HG03571 (cell line): ENCODE data around the gene ZNF860.
"Not testable (repeated sequence)": the region's sequence is repeated elsewhere in the genome, so short reads cannot be mapped to it uniquely, and the experiment has no call there.

ENCODE experiments used
- ATAC-seq: cut with Tn5 transposase; IDR thresholded peaks from one replicate; pipeline ENCODE4 v1.9.1; 2021; ENCODE audit not compliant: unreplicated experiment

ZNF860 gene

DNA sequence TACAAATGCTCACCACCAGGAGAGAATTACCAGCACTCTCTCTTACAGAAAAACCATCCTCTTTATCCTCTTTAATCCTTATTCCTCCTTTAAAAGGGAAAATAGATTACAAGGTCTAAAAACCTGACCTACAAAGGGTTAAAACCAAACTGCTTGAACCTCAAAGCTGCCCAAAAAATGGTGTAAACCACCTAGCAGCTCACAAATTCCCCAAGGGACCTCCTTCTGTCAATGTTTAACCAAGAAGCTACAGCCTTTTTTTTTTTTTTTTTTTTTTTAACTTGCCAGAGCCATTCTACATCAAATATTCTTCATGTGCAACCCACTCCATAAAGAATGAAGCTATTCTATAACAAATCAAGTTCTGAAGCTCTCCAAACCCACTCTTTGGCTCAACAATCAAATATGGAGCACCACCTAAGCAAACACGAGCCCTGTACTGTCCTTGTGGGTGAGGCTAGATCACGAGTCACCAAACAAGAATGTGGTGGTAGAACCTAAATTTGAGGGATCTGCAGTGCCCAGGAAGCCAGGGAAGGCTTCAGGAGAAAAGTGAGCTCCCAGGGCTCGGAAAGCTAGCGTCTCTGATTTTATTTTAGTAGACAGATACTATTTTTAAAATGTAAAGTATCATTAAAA is 20.6 kb upstream of the ZNF860 start:
- peak; percentile 65 for ATAC-seq

DNA sequence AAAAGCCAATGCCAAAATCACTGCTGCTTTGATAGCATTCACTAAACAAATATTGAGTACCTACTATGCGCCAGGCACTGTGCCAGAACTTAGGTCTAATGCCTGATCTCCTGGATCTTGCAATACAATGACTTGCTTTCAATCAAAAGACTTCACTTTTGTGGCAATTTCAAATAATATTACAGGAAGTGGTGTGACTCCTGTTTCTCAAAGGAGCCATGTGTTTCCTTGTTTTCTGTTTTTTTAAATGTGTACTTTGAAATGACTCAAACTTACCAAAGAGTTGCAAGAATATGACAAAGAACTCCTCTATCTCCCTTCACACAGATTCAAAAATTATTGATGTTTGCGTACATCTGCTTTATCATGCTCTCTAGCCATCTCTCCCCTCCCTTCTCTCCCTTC is 18.7 kb upstream of the ZNF860 start:
- ATAC-seq = no peak

DNA sequence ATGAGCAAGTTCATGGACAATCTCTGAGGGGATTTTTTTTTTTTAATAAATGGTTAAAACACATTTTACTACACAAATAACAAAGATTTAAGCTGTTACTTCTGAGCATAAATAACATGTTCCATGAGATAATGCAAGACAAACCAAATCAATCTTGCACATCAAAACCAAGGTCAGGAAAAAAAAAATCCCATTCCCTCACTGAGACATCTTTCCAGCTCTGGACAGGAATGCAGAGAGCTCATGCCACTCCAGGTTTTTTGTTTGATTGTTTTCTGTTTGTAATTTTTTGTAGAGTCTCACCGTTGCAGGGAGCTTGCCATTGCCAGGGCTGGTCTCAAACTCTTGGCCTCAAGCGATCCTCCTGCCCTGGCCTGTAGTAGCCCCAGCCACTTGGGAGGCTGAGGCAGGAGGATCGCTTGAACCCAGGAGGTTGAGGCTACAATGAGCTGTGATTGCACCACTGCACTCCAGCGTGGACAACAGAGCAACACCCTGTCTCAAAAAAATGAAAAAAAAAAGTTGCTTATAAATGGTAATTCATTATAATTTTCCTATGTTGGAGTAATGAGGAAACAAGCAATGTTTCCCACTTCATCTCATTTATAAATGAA is 14.5 kb upstream of the ZNF860 start:
- no peak for ATAC-seq

DNA sequence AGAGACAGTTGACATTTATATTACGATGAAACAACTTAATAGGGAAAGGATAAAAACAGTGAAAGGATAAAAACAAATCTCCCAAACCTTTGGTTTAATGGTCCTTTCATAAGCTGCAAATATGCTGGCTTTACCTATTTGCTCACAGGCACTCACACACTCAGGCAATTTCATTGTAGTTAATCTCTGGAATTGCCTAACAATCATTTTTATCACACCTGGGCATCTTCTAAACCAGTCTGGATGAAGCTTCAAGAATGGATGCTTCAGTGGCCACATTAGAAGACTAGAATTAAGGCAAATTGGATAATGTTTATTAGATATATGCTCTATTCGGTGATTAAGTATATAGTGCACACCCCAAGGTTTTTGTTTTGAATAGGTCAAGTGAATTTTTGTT is 14.0 kb upstream of the ZNF860 start:
- ATAC-seq = no peak

DNA sequence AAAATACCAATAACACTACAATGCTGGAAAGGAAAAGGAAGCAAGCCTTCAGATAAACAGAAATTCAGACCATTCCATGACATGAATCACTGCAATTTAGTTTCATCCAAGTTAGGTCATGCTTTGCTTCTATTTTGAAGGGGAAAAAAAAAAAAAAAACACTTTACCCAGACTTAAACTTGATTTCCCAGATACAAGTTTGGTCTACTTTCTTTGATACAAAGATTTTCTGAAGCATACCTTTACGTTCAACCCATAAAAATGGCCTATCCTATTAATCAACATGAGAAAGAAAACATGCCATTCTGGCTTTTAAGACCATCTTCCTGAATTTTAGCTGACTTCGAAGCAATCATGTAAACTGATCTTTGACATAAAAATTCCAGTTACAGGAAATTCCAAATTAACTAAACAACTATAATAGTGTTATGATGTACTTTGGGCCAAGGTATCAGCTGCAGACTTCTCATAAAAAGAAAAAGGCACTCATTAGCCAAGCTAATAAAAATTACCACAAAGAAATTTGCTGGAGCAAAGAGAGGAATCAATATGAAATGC is 13.1 kb upstream of the ZNF860 start:
- ATAC-seq = no peak

DNA sequence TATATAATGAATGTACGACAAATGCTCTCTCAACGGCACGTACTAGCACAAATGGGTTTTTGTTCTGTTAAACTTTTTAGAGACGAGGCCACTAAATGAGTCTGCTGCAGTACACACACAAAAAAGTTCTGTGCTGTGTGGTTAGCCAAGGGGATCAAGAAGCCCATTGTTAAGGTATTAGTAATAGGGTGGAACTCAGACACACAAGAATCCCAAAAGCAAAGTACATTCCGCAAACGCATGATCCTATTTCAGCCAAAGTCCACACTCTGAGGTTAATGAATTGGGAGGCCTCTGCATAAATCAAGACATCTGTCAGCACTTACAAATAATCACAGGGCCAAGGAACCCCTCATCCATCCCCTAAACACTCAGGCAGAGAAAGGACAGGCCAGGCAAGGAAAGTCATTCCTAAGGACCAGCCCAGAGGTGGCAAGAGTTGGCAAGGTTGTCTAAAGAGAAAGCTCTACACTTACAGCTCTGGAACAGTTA is 12.6 kb upstream of the ZNF860 start:
- ATAC-seq = no peak

DNA sequence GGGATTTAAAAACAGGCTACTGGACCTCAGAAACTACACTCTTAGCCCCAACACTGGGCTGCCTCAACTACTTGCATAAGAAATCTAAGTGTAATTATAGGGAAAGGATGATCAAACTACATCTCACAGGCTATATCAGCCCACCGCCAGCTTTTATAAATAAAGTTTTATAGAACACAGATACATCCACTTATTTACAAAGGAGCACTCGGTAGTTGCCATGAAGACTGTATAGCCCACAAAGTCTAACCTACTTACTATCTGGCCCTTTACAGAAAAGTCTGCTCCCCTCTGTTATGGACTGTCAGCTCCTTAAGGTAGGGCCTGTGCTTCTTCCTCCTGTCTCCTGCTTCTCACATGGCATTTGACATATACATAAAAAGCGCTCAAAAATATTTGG is 9.9 kb upstream of the ZNF860 start:
- ATAC-seq = no peak

DNA sequence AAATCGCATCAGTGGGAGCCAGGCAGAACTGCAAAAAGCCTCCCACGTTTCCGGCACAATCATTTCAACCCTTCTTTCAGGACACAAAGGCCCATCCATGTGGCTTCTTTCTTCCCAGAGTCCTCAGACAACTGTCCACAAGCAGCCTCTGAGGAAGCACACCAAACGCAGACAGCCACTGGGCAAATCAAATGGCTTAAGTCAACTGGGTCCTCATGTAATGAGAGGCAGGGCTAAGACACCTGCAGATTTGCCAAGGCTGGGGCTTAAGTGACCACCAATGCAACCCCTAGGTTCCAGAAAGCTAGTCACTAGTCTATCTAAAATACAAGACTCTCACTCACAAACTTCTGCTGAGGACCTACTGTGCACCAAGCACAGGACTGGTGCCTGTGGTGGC is 8.5 kb upstream of the ZNF860 start:
- ATAC-seq = no peak

DNA sequence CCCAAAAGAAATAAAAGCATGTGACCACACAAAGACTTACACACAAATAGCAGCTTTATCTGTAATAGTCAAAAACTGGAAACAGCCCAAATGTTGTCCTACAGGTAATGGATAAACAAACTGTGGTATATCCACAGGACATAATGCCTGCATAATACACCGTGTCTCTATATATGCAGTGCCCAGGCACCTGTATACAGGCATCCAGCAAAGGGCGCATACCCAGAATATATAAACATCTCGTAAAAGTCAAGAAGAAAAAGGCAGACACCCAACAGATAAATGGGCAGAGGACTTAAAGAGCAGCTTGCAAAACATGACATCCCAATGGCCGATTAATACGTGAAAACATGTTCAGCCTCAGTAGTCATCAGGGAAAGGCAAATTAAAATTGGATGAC is 7.7 kb upstream of the ZNF860 start:
- ATAC-seq = no peak

DNA sequence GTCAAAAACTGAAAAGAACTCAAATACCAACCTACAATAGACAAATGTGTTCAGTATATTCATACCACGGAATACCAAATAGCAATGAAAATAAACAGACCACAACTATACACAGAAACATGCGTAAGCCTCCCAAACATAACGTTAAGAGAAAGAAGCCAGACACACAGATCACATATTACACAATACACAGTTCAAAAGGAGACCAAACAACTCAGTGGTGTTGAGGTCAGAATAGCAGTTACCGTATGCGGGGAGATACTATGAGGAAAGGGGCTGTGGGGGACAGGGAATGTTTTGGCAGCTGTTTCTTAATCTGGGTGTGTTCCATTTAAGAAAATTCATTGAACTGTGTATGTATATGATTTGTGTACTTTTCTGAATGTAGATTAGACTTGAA is 7.1 kb upstream of the ZNF860 start:
- ATAC-seq = no peak

DNA sequence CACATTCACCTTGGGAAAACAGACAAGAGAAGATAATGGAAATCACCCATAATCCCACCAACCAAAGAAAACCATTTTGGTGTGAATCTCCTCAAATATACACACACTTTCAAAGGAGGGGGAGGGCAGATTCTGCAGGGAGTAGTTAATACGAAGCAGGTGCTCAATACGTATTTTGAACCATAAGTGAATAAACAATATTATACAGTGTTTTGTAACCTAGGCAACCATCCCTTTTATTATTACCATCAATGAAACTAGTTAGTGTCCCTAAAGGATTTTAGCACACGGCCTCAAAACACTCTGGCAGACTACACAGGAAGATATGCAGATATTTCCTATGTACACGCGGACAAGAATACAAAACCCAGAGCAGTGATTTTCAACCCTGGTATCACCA is 6.6 kb upstream of the ZNF860 start:
- no peak for ATAC-seq

DNA sequence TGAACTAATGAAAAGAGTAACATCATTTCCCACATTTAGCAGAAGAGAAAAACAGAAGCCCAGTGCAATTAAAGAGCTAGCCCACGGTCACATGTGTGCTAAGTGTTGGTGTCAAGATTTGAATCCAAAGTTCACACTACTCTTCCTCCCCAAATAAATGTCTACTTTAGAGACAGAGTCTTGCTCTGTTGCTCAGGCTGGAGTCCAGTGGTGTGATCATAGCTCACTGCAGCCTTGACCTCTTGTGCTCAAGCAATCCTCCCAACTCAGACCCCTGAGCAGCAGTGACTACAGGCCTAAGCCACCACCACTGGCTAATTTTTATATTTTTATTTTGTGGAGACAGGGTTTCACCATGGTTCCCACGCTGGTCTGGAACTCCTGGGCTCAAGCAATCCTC is 5.2 kb upstream of the ZNF860 start:
- no peak for ATAC-seq

DNA sequence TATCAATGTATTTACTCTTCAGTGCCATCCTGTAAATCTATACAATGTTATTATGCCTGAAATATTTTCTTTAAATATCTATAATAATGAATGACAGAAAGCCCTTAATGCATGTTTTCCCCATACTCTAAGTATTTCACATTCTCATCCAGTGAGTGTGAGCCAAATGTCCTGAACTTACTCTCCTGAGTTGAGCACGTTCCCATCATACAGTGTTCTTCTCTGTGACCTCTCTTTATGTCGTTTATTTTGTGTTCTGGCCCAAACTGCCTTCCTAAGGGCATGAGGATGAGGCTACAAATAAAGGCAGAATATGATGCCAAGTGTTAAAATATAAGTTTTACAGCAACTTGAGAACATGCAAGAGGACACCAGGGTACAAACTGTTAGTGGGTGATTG is 3.8 kb upstream of the ZNF860 start:
- no peak for ATAC-seq

DNA sequence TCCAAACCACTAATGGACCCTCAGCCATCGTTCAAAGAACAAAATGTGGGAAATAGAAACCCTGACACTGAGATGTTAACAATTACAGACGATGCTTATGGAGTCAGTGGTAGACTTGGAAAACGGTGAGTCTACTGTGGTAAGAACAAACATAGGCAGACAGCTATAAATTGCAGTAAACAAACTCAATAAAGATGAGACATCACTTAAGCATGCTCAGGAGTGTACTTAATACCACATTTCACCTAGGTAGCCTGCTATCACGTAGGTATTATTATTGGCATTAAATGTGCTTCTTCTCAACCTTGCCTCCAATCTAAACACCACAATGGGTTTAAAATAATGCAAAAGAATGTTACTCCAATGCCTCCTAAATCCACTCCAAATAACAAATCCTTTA is 3.0 kb upstream of the ZNF860 start:
- ATAC-seq = no peak

DNA sequence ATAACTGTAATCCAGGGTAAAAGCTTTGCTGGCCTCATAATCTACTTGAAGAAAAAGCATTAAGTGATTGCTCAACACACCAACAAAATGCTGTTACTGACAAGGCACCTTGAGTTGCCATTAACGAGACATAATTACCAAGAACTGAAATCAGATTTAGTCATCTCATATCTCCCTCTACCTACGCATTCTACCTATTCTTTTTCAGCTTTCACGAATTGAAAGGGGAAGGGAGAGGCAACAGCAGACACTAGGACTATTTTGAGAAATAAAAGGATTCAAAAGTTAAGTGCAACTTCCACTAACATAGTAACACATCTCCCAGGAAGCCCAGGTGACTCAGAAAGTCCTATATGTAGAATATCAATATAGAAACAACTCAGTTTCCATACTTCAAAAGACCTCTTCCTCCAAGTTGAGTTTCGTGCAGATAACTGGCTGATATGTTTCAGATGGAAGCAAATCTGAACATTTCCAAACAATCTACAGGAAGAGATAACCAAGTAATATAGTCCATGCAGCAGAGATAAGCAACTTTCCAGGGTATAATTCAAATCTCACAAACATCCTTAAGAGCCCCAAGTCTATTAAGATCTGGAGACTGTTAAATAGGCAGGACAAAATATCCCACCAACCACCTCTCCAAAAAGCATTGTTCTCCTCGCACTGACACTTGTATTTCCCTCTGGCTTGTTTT is 2.4 kb upstream of the ZNF860 start:
- ATAC-seq = no peak

DNA sequence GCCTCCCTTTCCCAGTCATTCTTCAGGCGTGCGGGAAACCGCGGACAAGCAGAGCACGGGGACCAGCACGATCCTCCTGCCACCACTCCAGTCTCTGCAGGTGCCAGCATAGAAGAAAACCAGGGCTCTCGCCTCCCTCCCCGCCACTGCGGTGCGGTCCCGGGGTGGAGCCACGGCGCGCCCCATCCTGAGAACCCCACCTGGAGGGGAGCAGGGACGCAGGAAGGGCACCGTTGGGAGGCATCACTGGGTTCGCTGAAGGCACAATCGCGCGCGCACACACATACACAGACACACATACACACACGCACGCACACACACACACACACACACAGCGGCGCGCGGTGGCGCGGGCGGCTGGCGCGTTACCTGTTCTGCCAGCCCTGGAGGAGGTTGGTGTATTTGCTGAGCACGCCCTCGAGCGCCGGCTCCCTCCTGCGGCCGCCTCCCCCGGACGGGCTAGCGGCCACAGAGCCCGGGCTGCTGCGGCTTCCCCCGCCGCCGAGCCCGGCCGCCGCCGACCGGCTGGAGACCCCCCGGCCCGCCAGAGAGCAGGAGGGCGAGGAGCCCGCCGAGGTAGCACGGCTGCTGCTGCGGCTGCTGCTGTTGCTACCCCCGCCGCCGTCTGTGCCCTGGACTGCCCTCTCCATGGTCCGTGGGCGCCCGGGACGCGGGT is 882 bp upstream of the ZNF860 start:
- ATAC-seq = peak; percentile 41

DNA sequence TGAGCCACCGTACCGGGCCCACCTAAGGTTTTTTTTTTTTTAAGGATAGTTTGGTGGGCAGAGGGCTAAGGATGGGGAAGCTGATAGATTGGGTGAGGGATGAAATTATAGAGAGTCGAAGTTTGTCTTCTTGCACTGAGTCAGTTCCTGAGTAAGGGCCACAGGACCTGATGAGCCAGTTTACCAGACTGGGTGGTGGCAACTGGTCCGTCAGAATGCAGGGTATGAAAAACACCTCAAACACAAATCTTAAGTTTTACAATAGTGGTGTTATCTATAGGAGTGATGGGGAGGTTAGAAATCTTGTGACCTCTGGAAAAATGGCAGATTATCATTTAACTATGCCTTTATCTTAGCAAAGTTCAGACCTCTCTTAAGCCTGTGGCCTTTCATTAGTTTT is 2.8 kb downstream of the ZNF860 start:
- ATAC-seq = no peak

DNA sequence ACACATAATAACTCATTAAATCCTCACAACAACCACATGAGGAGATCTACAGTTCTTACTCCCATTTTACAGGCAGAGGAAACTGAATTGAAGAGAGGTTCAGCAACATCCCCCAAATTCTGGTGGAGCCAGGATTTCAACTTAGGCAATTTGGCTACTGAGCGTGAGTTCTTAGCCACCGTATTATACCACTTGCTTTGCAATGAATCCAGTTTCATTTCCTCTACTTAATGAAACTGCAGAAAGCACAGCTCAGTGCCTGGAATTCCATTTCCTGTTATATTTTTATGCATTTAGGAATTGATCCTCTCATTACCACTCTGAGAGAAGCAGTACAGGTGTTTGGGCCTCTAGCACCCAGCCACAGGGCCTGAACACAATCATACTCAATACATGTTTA is 4.3 kb downstream of the ZNF860 start:
- no peak for ATAC-seq

DNA sequence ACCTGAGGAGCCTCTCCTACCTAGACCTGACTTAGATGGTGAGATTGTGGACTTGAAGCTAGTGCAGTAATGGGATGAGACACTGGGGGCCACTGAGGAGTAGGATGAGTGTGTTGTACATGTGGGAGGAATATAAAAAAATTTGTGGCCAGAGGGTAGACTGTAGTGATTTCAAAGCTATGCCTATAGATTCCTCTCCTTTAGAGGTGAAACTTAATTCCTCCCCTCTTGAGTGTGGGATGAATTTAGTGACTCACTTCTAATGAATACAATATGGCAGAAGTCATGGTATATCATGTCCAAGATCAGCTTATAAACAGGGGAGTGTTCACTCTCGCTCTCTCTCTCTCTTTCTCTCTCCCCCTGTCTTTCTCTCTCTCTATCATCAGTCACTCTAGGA is 6.7 kb downstream of the ZNF860 start:
- ATAC-seq = no peak

DNA sequence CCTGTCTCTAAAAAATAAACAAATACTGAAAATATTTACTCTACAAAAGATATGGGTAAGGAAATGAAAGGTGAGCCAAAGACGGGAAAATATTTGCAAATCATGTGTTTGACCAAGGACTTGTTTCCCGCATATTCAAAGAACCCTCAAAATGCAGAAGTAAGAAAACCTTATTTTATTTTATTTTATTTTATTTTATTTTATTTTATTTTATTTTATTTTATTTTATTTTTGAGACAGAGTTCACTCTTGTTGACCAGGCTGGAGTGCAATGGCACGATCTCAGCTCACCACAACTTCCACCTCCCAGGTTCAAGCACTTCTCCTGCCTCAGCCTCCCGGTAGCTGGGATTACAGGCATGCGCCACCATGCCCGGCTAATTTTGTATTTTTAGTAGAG is 11.4 kb downstream of the ZNF860 start:
- not testable (repeated sequence) for ATAC-seq

DNA sequence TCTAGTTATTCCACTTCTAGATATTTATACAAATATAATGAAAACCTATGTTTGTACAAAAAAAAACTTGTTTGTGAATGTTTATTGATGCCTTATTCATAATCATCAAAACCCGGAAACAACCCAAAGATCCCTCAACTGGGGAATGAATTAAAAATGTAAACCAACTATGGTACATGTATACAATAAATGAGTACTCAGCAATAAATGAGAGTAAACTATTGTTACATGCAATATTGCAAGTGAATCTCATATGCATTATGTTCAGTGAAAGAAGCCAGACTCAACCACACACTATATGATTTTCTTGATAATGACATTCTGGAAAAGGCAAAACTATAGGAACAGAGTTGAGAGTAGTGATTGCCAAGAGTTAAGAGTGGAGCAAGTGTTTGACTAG is 12.3 kb downstream of the ZNF860 start:
- no peak for ATAC-seq

DNA sequence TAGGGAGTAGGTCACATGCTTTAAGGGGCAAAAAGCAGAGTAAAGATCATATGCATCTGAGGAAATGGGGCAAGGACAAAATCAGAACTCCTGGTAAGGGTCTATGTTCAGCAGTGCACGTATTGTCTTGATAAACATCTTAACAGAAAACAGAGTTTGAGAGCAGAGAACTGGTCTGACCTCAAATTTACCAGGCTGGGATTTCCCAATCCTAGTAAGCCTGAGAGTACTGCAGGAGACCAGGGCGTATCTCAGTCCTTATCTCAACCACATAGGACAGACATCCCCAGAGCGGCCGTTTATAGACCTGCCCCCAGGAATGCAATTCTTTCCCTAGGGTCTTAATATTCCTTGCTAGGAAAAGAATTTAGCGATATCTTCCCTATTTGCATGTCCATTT is 13.5 kb downstream of the ZNF860 start:
- ATAC-seq = not testable (repeated sequence)
